Femur (tissue), 1 donor: Measurements from ENCODE around the gene ANKIB1.

Experiments
- DNase-seq: peaks from one replicate; pipeline ENCODE4 v3.0.0-alpha.2; 2017

ANKIB1 gene

DNA sequence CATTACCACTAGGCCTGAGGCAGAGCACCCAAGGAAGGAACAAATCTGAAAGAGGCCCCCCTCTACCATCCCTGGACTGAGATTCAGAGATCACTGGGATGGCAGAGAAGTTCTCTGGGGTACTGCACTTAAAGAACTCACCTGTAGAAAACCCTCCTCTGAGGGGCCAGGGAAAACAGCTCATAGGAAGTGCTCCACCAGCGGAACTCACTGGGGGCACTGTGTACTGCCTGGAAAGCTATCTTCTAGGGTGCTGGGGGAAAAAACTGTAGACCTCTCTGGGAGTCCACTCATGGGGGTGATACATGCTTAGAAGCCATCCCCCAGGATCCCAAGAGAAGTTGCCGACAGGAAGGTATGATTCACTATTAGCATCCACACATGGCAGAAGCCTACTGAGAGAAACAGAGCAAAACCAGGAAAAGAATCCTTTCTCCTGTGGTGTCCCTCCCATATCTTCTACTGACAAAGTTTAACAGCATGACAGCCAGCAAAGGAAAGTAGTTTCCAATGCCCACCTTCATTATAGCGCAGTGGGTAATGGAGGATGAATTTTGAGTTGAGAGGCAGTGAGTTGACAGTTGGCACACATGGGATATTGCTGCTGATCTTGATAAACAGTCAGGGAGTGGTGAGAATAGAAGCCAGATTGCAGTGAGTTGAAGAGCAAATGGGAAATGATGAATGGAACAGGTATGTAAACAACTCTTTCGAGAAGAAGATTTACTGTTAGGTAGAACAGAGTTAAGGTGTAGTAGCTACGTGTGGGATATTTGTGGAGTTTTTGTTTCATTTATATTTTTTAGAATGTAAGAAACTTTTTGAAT, 20.9 kb downstream of the ANKIB1 start:
- DNase-seq: no peak

- no peak for DNase-seq
These were observed 23.1 kb downstream of the ANKIB1 start for GRCh38 chr7:92268921-92269320.

DNA sequence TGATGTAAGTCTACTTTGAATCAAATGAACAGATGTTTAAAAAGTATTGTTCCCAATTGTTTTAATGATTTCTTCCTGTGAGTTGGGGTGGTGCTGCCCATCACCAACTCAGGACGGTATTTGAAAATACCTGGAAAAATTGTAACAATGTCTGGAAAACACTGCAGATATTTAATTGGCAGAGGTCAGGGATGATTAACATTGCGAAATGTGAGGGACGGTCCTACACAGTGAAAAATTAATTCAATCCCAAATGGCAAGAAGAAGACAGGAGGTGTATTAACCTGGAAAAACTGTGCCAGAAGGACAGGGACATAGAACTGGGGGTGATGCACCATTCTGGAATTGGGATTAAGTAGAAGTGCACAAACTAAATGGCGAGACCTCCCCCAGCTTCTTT, 29.6 kb downstream of the ANKIB1 start:
- no peak for DNase-seq

DNA sequence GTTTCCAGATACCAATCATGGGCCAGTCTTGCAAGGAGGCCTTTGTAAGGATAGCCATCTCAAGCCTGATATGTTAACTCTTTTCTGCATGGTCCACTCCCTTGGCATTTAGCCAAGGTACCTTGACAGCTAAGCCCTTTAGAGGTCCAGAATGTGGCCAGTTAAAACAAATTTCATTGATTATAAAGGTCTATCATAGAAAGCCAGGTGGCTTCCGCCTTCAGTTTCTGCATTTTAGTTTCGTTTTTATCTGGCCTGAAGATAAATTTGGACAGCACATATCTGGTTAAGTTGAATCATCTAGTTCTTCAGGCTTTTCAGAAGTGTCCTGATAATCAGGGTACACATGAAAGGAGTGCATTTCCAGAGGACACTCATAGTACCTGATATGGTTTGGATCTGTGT, 30.7 kb downstream of the ANKIB1 start:
- DNase-seq: no peak

- DNase-seq: no peak
These were observed 33.7 kb downstream of the ANKIB1 start for GRCh38 chr7:92279396-92280031.

- DNase-seq: no peak
These were observed 35.3 kb downstream of the ANKIB1 start for GRCh38 chr7:92281031-92281430.

DNA sequence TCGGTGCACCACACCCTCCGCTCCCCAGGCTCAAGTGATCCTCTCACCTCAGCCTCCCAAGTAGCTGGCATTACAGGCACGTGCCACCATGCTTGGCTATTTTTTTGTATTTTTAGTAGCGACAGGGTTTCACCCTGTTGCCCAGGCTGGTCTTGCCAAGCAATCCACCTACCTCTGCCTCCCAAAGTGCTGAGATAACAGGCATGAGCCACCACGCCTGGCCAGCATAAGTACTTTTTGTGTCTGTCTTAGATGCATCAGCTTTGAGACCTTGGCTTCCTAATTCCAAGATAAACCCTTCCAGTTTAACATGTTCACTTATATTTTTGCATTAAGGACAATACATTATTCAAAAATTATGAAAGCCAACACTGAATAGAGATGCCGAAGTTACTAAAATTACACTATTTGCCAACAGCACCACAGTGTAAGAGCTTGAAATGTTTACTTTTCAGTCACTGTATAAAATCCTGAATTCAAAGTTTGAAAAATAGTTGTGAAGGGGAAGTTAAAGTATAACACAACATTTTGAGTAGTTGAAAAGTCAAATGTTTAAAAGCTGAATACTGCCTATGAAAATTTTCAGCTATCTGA, 36.5 kb downstream of the ANKIB1 start:
- no peak for DNase-seq

GRCh38 chr7:92282930-92283329, 37.2 kb downstream of the ANKIB1 start:
- DNase-seq: no peak

- no peak for DNase-seq
These were observed 43.5 kb downstream of the ANKIB1 start for GRCh38 chr7:92289321-92289720.

GRCh38 chr7:92292981-92293380, 47.2 kb downstream of the ANKIB1 start:
- no peak for DNase-seq

GRCh38 chr7:92293896-92294590, 48.3 kb downstream of the ANKIB1 start:
- DNase-seq: no peak

- DNase-seq: no peak
These were observed 49.6 kb downstream of the ANKIB1 start for GRCh38 chr7:92295391-92295790.

GRCh38 chr7:92296235-92296634, 50.5 kb downstream of the ANKIB1 start:
- DNase-seq: no peak

- no peak for DNase-seq
These were observed 51.2 kb downstream of the ANKIB1 start for GRCh38 chr7:92296880-92297445.

- no peak for DNase-seq
These were observed 52.0 kb downstream of the ANKIB1 start for GRCh38 chr7:92297736-92298135.

DNA sequence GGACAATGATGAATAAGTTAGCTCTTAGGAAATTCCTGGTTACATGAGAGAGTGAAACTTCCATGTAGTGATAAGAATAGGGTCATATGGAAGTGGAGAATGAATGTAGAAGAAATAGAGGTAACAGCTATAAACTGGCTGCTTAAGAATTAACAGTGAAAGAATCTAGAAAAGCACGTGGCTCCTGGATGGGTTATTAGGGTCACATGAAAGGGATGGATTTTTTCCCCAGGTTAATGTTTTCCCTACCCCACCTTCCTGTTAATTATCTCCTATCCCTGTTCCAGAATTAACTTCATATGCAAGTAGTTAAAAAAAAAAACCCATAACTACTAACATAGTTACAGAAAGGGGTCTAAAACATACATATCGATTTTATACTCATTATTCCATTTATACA, 58.0 kb downstream of the ANKIB1 start:
- DNase-seq: no peak

- DNase-seq: no peak
These were observed 58.7 kb downstream of the ANKIB1 start for GRCh38 chr7:92304406-92304893.

DNA sequence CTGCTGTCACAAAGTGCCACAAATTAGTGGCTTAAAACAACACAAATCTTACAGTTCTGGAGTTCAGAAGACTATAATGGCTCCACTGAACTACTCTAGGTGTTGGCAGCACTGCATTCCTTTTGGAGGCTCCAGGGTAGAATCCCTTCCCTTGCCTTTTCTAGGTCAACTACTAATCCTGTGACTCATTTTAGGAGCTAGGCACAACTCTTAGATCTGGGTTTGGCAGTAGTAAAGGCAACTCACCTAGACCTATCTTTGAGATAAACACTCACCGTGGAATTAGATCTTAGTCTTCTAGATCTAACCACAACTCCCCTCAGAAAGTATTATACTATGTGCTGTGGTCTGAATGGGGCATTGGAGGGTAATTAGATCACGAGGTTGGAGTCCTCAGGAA, 60.4 kb downstream of the ANKIB1 start:
- no peak for DNase-seq

GRCh38 chr7:92313055-92313454, 67.3 kb downstream of the ANKIB1 start:
- DNase-seq: no peak

DNA sequence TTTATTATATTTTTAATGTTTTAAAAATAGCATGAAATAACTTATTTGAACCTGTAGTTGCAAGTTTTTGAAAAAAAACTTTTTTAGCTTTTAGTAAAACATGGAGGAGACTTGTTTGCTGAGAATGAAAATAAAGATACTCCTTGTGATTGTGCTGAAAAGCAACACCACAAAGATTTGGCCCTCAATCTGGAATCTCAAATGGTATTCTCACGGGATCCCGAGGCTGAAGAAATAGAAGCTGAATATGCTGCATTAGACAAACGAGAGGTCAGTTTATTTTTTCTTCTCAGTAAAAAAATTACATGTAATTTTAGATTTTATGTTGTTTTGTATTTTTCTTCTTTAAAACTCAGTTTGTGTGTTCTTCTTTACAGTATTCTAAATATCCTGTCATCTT, 73.5 kb downstream of the ANKIB1 start:
- DNase-seq: no peak

DNA sequence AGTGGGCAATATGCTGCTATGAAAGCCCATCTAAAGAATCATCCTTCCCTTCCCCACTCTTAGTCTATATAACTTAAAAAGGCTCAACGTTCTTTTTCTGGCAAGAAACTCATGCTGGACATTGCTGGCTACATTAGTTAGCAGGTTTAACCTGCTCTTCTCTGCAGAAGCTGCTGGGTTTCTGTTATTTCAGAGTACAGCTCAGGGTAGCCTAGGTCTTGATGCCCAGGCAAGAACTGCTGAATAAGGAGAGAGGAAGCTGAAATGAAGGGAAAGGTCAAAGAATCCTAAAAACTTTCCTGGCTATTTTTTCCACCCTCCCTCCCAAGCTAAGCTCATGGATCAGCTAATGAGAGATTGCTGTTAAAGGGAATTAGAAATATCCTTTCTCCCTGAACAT, 79.4 kb downstream of the ANKIB1 start:
- DNase-seq: no peak

- DNase-seq: no peak
These were observed 80.1 kb downstream of the ANKIB1 start for GRCh38 chr7:92325858-92326257.

DNA sequence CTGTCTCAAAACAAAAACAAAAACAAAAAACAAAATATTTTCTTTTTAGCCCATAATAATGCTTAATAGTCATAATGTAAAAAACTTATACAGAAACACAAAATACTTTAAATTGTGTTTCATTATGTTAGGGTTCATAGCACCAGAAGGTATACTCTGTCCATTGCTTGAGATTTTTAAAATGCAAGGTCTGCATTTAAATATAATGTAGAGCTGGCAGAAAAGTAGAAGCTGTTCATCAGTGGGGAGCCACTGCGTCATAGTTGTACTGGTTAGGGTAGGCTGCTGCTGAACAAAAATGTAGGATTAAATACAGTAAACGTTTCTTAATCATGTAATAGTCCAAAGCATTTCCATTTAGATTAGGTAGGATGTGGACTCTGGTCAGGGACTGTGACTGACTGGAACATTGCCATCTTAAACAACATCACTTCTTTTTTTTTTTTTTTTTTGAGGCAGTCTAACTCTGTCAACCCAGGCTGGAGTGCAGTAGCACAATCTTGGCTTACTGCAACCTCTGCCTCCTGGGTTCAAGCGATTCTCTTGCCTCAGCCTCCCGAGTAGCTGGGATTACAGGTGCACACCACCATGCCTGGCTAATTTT, 85.2 kb downstream of the ANKIB1 start:
- DNase-seq: no peak
